ENCODE measurements around the gene TM9SF2.
A peak's percentile ranks its signal among the peaks of the same experiment; 100 is the strongest.
"Not testable (repeated sequence)": the region's sequence is repeated elsewhere in the genome, so short reads cannot be mapped to it uniquely, and the experiment has no call there.

The TM9SF2 gene, protein sequence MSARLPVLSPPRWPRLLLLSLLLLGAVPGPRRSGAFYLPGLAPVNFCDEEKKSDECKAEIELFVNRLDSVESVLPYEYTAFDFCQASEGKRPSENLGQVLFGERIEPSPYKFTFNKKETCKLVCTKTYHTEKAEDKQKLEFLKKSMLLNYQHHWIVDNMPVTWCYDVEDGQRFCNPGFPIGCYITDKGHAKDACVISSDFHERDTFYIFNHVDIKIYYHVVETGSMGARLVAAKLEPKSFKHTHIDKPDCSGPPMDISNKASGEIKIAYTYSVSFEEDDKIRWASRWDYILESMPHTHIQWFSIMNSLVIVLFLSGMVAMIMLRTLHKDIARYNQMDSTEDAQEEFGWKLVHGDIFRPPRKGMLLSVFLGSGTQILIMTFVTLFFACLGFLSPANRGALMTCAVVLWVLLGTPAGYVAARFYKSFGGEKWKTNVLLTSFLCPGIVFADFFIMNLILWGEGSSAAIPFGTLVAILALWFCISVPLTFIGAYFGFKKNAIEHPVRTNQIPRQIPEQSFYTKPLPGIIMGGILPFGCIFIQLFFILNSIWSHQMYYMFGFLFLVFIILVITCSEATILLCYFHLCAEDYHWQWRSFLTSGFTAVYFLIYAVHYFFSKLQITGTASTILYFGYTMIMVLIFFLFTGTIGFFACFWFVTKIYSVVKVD

GRCh38 chr13:99501184-99501847 is at the start of gene TM9SF2:
TSS of gene TM9SF2 (plus strand) at chr13:99501472. CDS start at chr13:99501607, 135 bp downstream.
- TF ChIP-seq, protein P1, sequence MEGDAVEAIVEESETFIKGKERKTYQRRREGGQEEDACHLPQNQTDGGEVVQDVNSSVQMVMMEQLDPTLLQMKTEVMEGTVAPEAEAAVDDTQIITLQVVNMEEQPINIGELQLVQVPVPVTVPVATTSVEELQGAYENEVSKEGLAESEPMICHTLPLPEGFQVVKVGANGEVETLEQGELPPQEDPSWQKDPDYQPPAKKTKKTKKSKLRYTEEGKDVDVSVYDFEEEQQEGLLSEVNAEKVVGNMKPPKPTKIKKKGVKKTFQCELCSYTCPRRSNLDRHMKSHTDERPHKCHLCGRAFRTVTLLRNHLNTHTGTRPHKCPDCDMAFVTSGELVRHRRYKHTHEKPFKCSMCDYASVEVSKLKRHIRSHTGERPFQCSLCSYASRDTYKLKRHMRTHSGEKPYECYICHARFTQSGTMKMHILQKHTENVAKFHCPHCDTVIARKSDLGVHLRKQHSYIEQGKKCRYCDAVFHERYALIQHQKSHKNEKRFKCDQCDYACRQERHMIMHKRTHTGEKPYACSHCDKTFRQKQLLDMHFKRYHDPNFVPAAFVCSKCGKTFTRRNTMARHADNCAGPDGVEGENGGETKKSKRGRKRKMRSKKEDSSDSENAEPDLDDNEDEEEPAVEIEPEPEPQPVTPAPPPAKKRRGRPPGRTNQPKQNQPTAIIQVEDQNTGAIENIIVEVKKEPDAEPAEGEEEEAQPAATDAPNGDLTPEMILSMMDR (IDR thresholded peaks at IDR 0.05; ENCODE audit: control insufficient read depth, extremely low read depth, insufficient read depth): no peak
- H3K4me3 ChIP-seq (ENCODE audit: low read depth, low read length): peak within 1 kb of the TSS; percentile 75
- peak; percentile 84 for DNase-seq (ENCODE audit: low read depth)

DNA sequence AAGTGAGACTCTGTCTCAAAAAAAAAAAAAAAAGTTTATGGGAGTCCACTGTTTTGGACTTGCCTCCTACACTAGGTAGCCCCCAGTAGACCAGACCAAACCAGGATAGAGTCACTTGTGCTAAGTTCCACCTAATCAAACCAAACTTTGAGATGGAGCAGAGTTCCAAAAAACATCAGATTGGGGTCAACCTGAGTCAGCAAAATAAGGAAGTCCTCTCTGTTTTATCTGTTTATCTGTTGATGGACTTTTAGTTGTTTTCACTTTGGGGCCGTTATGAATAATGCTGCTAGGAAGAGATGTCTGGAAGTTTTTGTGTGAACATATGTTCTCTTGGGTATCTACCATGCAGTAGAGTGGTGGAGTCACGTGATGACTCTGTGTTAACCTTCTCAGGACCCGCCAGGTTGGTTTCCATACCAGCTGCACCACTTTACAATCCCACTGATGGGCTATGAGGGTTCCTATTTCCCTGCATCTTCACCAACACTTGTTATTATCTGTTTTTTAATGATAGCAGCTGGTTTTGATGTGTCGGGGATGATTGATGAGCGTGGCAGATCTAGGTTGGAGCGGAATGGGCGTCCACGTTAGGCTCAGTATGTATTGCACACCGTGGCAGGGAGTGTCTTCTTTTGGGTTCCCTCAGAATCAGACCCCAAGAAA is 46.6 kb upstream of the TM9SF2 start:
- H3K4me3 ChIP-seq (ENCODE audit: low read depth, low read length): no peak overlapping the region
- TF ChIP-seq, protein P1 (IDR thresholded peaks at IDR 0.05; ENCODE audit: control insufficient read depth, extremely low read depth, insufficient read depth): no peak
- DNase-seq (ENCODE audit: low read depth): no peak

- no peak for DNase-seq (ENCODE audit: low read depth)
- no peak overlapping the region for H3K4me3 ChIP-seq (ENCODE audit: low read depth, low read length)
- TF ChIP-seq, protein P1 (IDR thresholded peaks at IDR 0.05; ENCODE audit: control insufficient read depth, extremely low read depth, insufficient read depth): no peak
These were observed 42.0 kb upstream of the TM9SF2 start for GRCh38 chr13:99459099-99459850.

DNA sequence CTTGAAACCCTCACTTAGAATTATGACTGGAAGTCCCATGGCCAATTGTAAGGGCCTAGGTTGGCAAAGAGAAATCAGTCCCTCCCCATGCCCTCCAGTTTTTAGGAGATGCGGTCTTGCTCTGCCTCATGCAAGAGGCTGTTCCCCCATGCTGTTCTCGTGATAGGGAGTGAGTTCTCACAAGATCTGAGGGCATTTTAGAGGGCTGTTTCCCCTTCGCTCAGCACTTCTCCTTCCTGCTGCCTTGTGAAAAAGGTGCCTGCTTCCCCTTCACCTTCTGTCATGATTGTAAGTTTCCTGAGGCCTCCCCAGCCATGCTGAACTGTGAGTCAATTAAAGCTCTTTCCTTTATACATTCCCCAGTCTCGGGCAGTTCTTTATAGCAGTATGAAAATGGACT is 40.5 kb upstream of the TM9SF2 start:
- not testable (repeated sequence) for DNase-seq (ENCODE audit: low read depth); H3K4me3 ChIP-seq (ENCODE audit: low read depth, low read length)

DNA sequence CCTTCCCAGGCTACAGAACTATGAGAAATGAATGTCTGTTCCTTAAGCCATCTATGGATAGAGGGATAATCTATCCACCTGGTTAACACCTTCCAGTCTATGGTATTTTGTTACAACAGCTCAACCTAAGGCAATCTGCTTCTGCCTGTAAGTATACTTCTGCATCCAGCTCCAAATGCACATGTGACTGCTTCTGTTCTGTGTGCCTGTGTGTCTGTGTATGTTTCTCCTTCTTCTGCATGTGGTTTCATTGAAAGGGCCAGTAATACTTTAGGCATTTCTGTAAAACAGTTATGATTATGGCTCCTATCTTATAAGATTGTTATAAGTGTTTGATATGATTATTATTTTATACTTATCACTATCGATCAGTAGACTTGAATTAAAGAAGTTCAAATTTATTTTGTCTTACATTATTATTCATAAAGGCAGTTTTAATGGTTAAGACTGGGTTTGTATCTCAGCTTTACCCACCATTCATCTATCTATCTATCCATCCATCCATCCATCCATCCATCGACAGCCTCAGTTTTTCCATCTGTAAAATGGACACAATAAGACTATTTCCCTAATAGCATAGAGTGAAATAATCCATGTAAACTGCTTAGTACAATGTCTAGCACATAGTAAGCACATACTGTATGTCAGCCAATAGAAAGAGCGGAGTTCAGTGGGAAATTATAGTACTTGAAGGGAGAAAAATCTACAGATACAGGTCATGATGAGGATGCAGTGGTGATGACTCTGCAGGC is 37.5 kb upstream of the TM9SF2 start:
- DNase-seq (ENCODE audit: low read depth): no peak
- TF ChIP-seq, protein P1 (IDR thresholded peaks at IDR 0.05; ENCODE audit: control insufficient read depth, extremely low read depth, insufficient read depth): no peak
- no peak overlapping the region for H3K4me3 ChIP-seq (ENCODE audit: low read depth, low read length)

- DNase-seq (ENCODE audit: low read depth): no peak
- TF ChIP-seq, protein P1 (IDR thresholded peaks at IDR 0.05; ENCODE audit: control insufficient read depth, extremely low read depth, insufficient read depth): no peak
- no peak overlapping the region for H3K4me3 ChIP-seq (ENCODE audit: low read depth, low read length)
These were observed 36.8 kb upstream of the TM9SF2 start for GRCh38 chr13:99464441-99464949.
